ENCODE results near the gene MSH6.

The MSH6 gene

GRCh38 chr2:47782671-47783485 lies at the start of gene MSH6:
Gene MSH6 (plus strand): TSS chr2:47783145. CDS start chr2:47783234, 89 bp downstream.
- TF ChIP-seq CTCF (IDR thresholded peaks at IDR 0.05; ENCODE audit: insufficient read depth, low read depth, low read length, missing control alignments) = no peak
- peak within 1 kb of the TSS; percentile 75 for H3K4me3 ChIP-seq (ENCODE audit: low read length)
- DNase-seq (ENCODE audit: low read depth) = peak; percentile 92

- no peak for DNase-seq (ENCODE audit: low read depth)
- TF ChIP-seq CTCF (IDR thresholded peaks at IDR 0.05; ENCODE audit: insufficient read depth, low read depth, low read length, missing control alignments) = no peak
- no peak overlapping the region for H3K4me3 ChIP-seq (ENCODE audit: low read length)
Observed at GRCh38 chr2:47735136-47735869, 47.6 kb upstream of the MSH6 start.

GRCh38 chr2:47735912-47736311 lies 47.0 kb upstream of the MSH6 start:
- H3K4me3 ChIP-seq (ENCODE audit: low read length) = no peak overlapping the region
- DNase-seq (ENCODE audit: low read depth) = no peak
- no peak for TF ChIP-seq CTCF (IDR thresholded peaks at IDR 0.05; ENCODE audit: insufficient read depth, low read depth, low read length, missing control alignments)

- H3K4me3 ChIP-seq (ENCODE audit: low read length) = no peak overlapping the region
- DNase-seq (ENCODE audit: low read depth) = no peak
- no peak for TF ChIP-seq CTCF (IDR thresholded peaks at IDR 0.05; ENCODE audit: insufficient read depth, low read depth, low read length, missing control alignments)
Observed at GRCh38 chr2:47737191-47737975, 45.6 kb upstream of the MSH6 start.

GRCh38 chr2:47738331-47738730 lies 44.6 kb upstream of the MSH6 start:
- DNase-seq (ENCODE audit: low read depth) = no peak
- TF ChIP-seq CTCF (IDR thresholded peaks at IDR 0.05; ENCODE audit: insufficient read depth, low read depth, low read length, missing control alignments) = no peak
- no peak overlapping the region for H3K4me3 ChIP-seq (ENCODE audit: low read length)

GRCh38 chr2:47741101-47741500 lies 41.8 kb upstream of the MSH6 start:
- H3K4me3 ChIP-seq (ENCODE audit: low read length) = no peak overlapping the region
- no peak for TF ChIP-seq CTCF (IDR thresholded peaks at IDR 0.05; ENCODE audit: insufficient read depth, low read depth, low read length, missing control alignments)
- no peak for DNase-seq (ENCODE audit: low read depth)

Measured in epithelial cell of esophagus (primary cell).